ENCODE measurements around the gene RNFT2.

The RNFT2 gene

DNA sequence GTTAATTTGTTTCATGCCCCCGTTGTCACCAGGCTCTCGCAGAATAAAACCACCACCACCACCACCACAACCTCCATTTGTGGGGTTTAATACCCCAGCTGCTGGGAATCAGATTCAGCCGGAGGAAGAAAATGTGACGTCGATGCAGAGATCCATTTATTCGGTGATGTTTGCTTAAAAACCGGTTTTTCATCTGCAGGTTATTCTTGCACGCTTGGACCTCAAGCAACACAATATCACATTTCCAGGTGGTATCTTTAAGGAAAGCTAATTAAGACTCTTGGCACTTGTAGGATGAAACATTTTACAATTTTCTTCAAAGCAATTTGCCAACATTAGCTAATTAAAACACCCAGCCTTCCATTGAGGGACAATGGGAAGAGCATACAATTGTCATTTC is 40.0 kb upstream of the RNFT2 start:
- H3K27ac ChIP-seq (ENCODE audit: low read depth, low read length): no peak overlapping the region
- H3K9ac ChIP-seq (ENCODE audit: low read length): no peak overlapping the region
- H3K4me1 ChIP-seq (ENCODE audit: control insufficient read depth, insufficient read depth, low read length): no peaks in the 10 kb centered on the region
- no peaks in the 10 kb centered on the region for H3K27me3 ChIP-seq (ENCODE audit: control insufficient read depth, insufficient read depth, low read length)
- no peak overlapping the region for H3K4me3 ChIP-seq (ENCODE audit: low read length)
- no peaks in the 10 kb centered on the region for H3K36me3 ChIP-seq (ENCODE audit: control insufficient read depth, insufficient read depth, low read length)

DNA sequence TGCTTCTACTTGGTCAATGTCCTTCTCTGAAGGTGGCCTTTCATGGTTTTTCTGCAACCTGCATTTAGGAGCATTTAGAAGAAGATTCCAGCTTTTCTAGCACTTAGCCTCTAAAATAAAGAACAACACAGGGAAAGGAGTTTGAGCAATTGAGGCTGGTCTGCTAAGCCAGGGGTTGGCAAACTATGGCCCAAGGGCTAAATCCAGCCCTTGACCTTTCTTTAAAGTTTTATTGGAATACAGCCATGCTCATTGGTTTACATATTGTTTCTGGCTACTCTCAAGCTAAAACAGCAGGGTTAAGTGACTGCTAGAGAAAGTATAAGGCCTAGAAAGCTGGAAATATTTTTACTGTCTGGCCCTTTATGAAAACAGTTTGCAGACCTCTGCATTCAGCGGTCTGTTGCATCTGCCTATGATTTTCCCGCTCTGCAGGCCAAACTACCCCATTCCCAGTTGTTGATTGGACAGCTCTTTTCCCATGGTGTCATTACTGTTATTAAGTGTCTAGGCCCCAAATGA is 39.5 kb upstream of the RNFT2 start:
- no peak overlapping the region for H3K9ac ChIP-seq (ENCODE audit: low read length)
- no peaks in the 10 kb centered on the region for H3K27me3 ChIP-seq (ENCODE audit: control insufficient read depth, insufficient read depth, low read length)
- H3K27ac ChIP-seq (ENCODE audit: low read depth, low read length): no peak overlapping the region
- H3K36me3 ChIP-seq (ENCODE audit: control insufficient read depth, insufficient read depth, low read length): no peaks in the 10 kb centered on the region
- no peak overlapping the region for H3K4me3 ChIP-seq (ENCODE audit: low read length)
- no peaks in the 10 kb centered on the region for H3K4me1 ChIP-seq (ENCODE audit: control insufficient read depth, insufficient read depth, low read length)

DNA sequence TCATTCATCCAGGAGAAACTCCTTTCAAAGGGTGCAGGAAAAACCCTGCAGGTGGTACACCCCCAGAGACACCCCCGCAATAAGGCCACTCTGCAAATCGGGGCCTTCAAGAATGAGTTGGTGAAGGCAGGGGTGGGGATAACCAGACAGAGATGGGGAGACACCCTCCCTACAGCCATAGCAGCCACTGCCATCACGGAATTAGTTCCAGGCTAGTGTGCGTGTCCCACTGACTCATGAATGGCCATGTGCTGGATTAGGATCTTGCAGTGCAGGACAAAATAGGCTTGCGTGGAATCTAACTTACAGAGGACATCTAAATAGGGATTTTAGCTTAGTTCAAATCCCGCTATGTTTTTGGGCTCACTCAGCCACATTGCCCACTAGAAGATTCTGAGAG is 38.0 kb upstream of the RNFT2 start:
- H3K4me3 ChIP-seq (ENCODE audit: low read length): no peak overlapping the region
- no peaks in the 10 kb centered on the region for H3K36me3 ChIP-seq (ENCODE audit: control insufficient read depth, insufficient read depth, low read length)
- no peaks in the 10 kb centered on the region for H3K4me1 ChIP-seq (ENCODE audit: control insufficient read depth, insufficient read depth, low read length)
- H3K27ac ChIP-seq (ENCODE audit: low read depth, low read length): no peak overlapping the region
- H3K27me3 ChIP-seq (ENCODE audit: control insufficient read depth, insufficient read depth, low read length): no peaks in the 10 kb centered on the region
- H3K9ac ChIP-seq (ENCODE audit: low read length): no peak overlapping the region

DNA sequence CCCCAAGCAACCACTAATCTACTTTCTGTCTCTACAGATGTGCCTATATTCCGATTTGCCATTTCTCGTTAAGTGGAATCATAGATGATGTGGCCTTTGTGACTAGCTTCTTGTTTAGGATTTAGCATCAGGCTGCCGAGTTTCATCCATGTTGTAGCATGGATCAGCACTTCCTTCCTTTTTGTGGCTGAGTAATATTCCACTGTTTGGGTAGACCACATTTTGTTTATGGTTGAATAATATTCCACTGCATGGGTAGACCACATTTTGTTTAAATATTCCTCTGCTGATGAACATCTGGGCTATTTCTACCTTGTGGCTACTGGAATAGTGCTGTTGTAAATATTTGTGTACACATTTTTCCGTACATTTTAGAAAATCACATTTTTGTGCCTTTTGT is 36.7 kb upstream of the RNFT2 start:
- Histone ChIP-seq H3K27ac (ENCODE audit: low read depth, low read length) (no peak overlapping the region), H3K27me3 (ENCODE audit: control insufficient read depth, insufficient read depth, low read length) (no peaks in the 10 kb centered on the region), H3K4me1 (ENCODE audit: control insufficient read depth, insufficient read depth, low read length) (no peaks in the 10 kb centered on the region), H3K36me3 (ENCODE audit: control insufficient read depth, insufficient read depth, low read length) (no peaks in the 10 kb centered on the region), H3K4me3 (ENCODE audit: low read length) (no peak overlapping the region), H3K9ac (ENCODE audit: low read length) (no peak overlapping the region)

DNA sequence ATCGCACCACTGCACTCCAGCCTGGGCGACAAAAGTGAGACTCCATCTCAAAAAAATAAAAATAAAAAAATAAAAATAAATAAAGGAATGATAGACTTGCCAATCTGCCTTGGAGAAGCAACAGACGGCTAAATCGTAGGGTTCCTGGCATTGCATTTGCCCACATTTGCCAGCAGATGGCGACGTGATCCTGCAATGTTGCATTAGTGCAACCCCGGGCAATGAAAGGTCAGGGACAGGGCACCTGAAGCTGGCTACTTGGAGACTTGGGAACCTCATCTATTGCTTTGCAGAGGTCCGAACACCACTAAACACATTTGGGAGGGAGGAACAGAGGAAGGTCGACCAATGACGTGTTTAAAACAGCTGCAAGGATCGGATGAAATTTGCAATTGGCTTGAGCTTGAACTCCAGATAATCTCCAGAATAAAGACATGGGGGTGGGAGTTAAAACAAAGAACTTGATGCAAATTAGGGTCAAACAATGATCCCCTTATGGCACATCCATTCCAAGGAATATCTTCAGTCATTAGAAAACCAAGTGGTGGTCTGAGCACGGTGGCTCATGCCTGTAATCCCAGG is 34.8 kb upstream of the RNFT2 start:
- Histone ChIP-seq H3K4me1 (ENCODE audit: control insufficient read depth, insufficient read depth, low read length) (no peaks in the 10 kb centered on the region), H3K4me3 (ENCODE audit: low read length) (no peak overlapping the region), H3K9ac (ENCODE audit: low read length) (no peak overlapping the region), H3K27me3 (ENCODE audit: control insufficient read depth, insufficient read depth, low read length) (no peaks in the 10 kb centered on the region), H3K27ac (ENCODE audit: low read depth, low read length) (no peak overlapping the region), H3K36me3 (ENCODE audit: control insufficient read depth, insufficient read depth, low read length) (no peaks in the 10 kb centered on the region)

DNA sequence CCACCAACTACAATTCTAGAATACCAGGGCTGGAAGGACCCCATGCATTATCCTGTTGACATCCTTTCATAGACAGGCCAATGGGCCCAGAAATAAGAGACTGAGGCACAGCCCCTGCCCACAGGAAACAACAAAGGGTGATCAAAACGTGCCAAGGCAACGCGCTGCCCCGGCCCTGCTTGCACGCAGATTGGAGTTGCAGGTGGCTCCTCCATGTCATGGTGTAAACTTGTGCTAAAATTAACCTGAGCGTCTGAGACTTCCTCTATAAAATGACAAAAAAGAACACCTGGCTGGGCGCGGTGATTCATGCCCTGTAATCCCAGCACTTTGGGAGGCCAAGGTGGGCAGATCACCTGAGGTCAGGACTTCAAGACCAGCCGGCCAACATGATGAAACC is 30.4 kb upstream of the RNFT2 start:
- Histone ChIP-seq H3K27ac (ENCODE audit: low read depth, low read length) (no peak overlapping the region), H3K4me3 (ENCODE audit: low read length) (no peak overlapping the region), H3K27me3 (ENCODE audit: control insufficient read depth, insufficient read depth, low read length) (no peaks in the 10 kb centered on the region), H3K36me3 (ENCODE audit: control insufficient read depth, insufficient read depth, low read length) (peaks cover 3% of the 10 kb centered on the region), H3K9ac (ENCODE audit: low read length) (no peak overlapping the region), H3K4me1 (ENCODE audit: control insufficient read depth, insufficient read depth, low read length) (peaks cover 2% of the 10 kb centered on the region)

DNA sequence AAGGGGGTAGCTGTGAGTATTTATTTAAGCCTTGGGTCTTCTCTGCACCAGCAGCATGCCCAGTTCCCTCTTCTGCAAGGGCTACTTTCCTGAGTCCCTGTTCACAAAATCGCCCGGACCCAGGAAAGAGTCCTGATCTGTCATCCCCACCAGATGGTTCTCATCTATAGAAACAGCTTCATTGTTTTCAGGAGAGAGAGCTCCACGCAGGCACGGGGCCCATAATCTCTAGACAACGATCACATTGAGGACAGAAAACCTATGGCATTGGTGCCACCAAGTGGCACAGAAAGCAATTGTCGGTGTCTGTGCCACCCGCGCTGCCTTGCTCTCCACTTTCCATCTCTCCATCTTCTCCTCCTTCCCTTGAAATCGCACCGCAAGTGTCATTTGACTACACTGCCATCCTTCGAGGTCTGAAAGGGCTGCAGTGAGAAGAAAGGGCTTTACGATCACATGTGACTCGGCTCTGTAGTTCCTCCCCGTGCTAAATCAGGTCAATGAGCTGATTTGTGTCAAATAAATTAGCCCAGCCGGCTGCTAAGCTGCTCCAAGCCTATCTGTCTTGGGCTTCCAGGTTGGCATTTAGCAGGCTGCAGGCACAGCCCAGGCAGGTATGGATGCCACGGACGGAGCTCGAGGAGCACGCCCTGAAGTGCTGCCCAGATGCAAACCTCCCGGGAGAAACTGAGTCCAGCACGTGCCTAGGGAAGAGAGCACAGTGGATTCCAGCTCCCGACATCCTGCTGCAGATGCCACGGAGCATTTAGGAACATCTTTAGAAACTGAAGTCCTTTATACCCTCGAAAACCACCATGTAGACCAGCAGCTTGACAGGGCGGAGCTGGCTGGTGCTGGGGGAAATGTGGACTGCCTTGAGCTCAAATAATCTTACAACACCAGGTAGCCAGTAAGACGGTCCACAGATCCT is 29.0 kb upstream of the RNFT2 start:
- Histone ChIP-seq H3K9ac (ENCODE audit: low read length) (no peak overlapping the region), H3K4me1 (ENCODE audit: control insufficient read depth, insufficient read depth, low read length) (peaks cover 2% of the 10 kb centered on the region), H3K36me3 (ENCODE audit: control insufficient read depth, insufficient read depth, low read length) (peaks cover 3% of the 10 kb centered on the region), H3K27me3 (ENCODE audit: control insufficient read depth, insufficient read depth, low read length) (no peaks in the 10 kb centered on the region), H3K27ac (ENCODE audit: low read depth, low read length) (no peak overlapping the region), H3K4me3 (ENCODE audit: low read length) (no peak overlapping the region)

DNA sequence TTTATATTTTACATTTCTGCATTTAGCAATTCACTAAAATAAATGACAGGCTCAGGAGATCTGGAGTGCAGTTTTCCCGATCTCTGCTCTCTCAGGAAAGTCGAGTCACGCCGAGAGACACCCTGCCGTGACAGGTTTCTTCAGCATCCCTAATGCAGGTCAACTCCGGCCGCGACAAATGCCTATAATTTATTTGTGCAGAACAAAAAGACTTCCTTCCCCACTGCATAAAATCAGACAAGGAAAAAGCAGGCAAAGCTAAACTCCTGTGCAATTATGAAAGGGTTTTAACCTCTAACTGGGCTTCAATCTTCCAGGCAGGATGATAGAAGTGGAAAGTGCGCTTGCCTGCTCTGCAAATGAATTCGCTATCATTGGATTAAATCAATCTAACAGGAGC is 28.3 kb upstream of the RNFT2 start:
- Histone ChIP-seq H3K27me3 (ENCODE audit: control insufficient read depth, insufficient read depth, low read length) (no peaks in the 10 kb centered on the region), H3K9ac (ENCODE audit: low read length) (no peak overlapping the region), H3K4me1 (ENCODE audit: control insufficient read depth, insufficient read depth, low read length) (peaks cover 2% of the 10 kb centered on the region), H3K27ac (ENCODE audit: low read depth, low read length) (no peak overlapping the region), H3K4me3 (ENCODE audit: low read length) (no peak overlapping the region), H3K36me3 (ENCODE audit: control insufficient read depth, insufficient read depth, low read length) (peaks cover 3% of the 10 kb centered on the region)

DNA sequence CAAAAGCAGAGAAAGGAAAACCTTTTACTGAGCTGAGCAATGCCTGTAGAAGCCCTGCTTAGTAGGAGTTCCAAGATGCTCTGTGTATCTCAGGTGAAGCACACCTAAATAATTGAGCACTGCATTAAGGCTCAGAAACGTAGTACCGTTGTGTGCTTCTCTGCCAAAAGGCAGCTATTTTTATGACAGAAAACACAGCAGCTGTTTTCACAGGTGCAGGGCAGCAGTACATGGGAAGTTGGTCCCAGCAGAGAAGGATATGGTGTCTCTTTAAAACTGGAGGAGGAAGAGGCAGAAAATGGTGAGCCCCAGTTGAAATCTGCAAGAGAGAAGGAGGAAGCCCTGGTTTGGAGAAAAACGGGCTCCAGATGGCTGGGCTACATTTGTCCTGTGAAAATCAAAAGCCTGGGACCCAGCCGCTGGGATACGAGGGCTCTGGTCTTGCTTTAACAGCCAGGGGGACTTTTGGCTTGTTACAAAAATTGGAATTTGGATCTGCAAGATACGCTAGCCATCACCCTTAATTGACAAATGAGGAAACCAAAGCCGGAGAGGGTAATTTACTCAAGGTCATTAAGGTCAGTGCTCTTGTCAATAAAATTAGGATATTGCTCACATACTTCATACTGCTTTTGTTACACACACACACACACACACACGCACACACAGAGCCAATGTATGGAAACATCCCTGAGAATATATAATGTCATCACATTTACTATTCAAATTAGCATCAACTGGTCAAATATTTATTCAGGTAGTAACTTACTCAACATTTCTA is 27.6 kb upstream of the RNFT2 start:
- Histone ChIP-seq H3K36me3 (ENCODE audit: control insufficient read depth, insufficient read depth, low read length) (peaks cover 3% of the 10 kb centered on the region), H3K4me1 (ENCODE audit: control insufficient read depth, insufficient read depth, low read length) (peaks cover 2% of the 10 kb centered on the region), H3K27me3 (ENCODE audit: control insufficient read depth, insufficient read depth, low read length) (no peaks in the 10 kb centered on the region)

DNA sequence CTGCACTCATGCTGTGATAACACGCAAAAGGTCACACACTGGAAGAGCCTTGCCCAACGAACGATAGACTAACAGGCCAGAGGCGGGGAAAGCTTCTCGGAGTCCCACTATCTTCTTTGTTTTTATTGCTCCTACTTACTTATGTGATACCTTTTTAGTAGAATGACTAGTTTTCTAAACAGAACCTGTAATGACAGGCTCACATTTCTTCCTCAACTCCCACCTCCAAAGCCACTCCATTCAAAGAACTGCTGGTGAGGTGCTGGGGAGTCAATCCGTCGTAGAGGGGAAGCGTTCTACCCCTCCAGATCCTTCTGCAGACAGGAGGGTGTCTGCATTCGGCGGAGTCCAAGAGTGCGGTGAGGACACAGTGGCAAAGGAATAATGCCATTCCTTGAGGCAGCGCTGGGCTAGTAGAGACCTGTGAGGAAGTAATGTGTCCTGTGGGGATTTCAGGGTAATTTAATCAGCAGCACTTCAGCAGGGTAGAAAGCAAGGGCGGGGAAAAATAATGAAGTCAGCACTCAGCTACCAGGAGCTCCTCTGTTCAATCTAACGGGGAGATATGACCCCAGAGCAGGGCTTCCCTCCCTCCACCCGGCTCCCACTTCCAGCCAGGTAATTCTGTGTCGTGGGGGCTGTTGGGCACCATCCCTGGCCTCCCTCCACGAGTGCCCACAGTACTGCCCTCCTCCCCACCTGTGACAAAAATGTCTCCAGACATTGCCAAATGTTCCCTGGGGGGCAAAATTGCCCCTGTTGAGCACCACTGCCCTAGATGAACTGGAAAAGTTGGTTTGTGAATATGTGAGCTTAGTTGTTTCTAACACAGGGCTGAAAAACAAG is 25.4 kb upstream of the RNFT2 start:
- no peak overlapping the region for H3K4me3 ChIP-seq (ENCODE audit: low read length)
- H3K4me1 ChIP-seq (ENCODE audit: control insufficient read depth, insufficient read depth, low read length): peaks cover 2% of the 10 kb centered on the region
- H3K27me3 ChIP-seq (ENCODE audit: control insufficient read depth, insufficient read depth, low read length): no peaks in the 10 kb centered on the region
- peaks cover 3% of the 10 kb centered on the region for H3K36me3 ChIP-seq (ENCODE audit: control insufficient read depth, insufficient read depth, low read length)
- no peak overlapping the region for H3K27ac ChIP-seq (ENCODE audit: low read depth, low read length)
- no peak overlapping the region for H3K9ac ChIP-seq (ENCODE audit: low read length)

More for the DNA sequence above, 27.6 kb upstream of the RNFT2 start:
- no peak overlapping the region for H3K27ac ChIP-seq (ENCODE audit: low read depth, low read length)
- no peak overlapping the region for H3K9ac ChIP-seq (ENCODE audit: low read length)
- H3K4me3 ChIP-seq (ENCODE audit: low read length): no peak overlapping the region

DNA sequence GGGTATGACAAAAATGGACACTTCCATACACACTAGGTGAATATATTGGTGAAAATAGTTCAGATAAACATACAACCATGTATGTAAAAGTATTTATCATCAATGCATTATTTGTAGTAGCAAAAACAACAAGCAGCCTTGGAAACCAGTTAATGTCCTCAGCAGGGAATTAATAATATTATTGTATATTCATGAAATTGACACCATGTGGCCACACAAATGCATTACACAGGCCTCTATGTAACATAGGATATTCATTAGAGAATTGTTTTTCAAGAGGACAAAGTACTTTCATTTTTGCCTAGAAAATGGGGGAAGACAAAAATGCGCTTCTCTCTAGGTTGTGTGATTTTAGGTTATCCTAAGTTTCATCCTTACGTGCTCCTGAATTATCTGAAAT is 24.6 kb upstream of the RNFT2 start:
- H3K36me3 ChIP-seq (ENCODE audit: control insufficient read depth, insufficient read depth, low read length): peaks cover 3% of the 10 kb centered on the region
- peaks cover 7% of the 10 kb centered on the region for H3K4me1 ChIP-seq (ENCODE audit: control insufficient read depth, insufficient read depth, low read length)
- no peak overlapping the region for H3K9ac ChIP-seq (ENCODE audit: low read length)
- H3K27ac ChIP-seq (ENCODE audit: low read depth, low read length): no peak overlapping the region
- no peak overlapping the region for H3K4me3 ChIP-seq (ENCODE audit: low read length)
- H3K27me3 ChIP-seq (ENCODE audit: control insufficient read depth, insufficient read depth, low read length): no peaks in the 10 kb centered on the region

DNA sequence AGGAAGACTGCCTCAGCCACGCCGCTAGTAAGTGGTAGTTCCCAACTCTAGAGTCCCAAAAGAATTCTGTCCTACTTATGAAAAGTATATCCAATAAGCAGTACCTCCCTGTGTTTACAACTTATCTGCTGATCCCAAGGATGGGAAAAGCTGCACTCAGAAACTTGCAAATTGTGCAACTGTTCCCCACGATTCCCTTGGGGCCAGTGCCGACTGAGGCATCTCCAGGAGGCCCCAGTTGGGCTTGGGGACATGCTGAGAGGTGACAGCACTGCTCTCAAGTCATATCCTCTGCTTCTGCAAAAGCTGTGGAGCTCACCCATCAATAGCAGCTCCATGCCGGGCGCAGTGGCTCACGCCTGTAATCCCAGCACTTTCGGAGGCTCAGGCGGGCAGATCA is 23.9 kb upstream of the RNFT2 start:
- Histone ChIP-seq H3K9ac (ENCODE audit: low read length) (no peak overlapping the region), H3K36me3 (ENCODE audit: control insufficient read depth, insufficient read depth, low read length) (peaks cover 3% of the 10 kb centered on the region), H3K27ac (ENCODE audit: low read depth, low read length) (no peak overlapping the region), H3K4me1 (ENCODE audit: control insufficient read depth, insufficient read depth, low read length) (peaks cover 11% of the 10 kb centered on the region), H3K4me3 (ENCODE audit: low read length) (no peak overlapping the region), H3K27me3 (ENCODE audit: control insufficient read depth, insufficient read depth, low read length) (no peaks in the 10 kb centered on the region)
